Stomach (tissue), 9 donors: ENCODE measurements around the gene NUP62. TPM values are rescaled to one million over a fixed set of nuclear protein-coding genes. Genes with fewer than 3 reads are reported as not detected.

Experiments used
- DNase-seq, 2 donors: peaks; one replicate each; pipeline versions ENCODE4 v3.0.0 to v3.0.0-alpha.2; 2013 to 2019
- H3K27ac ChIP-seq, 5 donors: fragments of 200-600 bp in 4 of 5; sonication (generic) in 4 of 5; one replicate each; pipeline ENCODE4 v1.5.1; 2013 to 2019; ENCODE audit warnings: mild to moderate bottlenecking in 1 of 5, moderate library complexity in 1 of 5
- H3K27me3 ChIP-seq, 3 donors: fragments of 200-600 bp; sonication (generic); one replicate each; pipeline ENCODE4 v1.5.1; 2017 to 2019; ENCODE audit warnings: mixed run types in 1 of 3
- H3K36me3 ChIP-seq, 4 donors: fragments of 200-600 bp; sonication (generic); 1 replicate in 3 of 4; 2 replicates in 1 of 4; pipeline ENCODE4 v1.5.1; 2016 to 2019
- H3K4me1 ChIP-seq, 4 donors: fragments of 200-600 bp; sonication (generic); one replicate each; pipeline ENCODE4 v1.5.1; 2016 to 2019
- H3K4me3 ChIP-seq, 4 donors: fragments of 200-600 bp; sonication (generic) in 3 of 4; one replicate each; pipeline ENCODE4 v1.5.1; 2016 to 2019; ENCODE audit warnings: mild to moderate bottlenecking in 1 of 4
- H3K9me3 ChIP-seq, 4 donors: fragments of 200-600 bp; sonication (generic); one replicate each; pipeline ENCODE4 v1.5.1; 2016 to 2019
- EP300 ChIP-seq: sonication (generic); formaldehyde crosslinking; IDR thresholded peaks from one replicate; pipeline ENCODE4 v1.6.1; 2017; ENCODE audit warnings: antibody characterized with exemption
- POLR2A ChIP-seq, 4 donors: fragments of 450-650 bp; IDR thresholded peaks; one replicate each; pipeline ENCODE4 v1.6.1; 2016; ENCODE audit warnings: antibody characterized with exemption in 4 of 4, control low read depth in 2 of 4, mild to moderate bottlenecking in 1 of 4, moderate library complexity in 1 of 4
- POLR2AphosphoS5 ChIP-seq, 3 donors: sonication (generic); formaldehyde crosslinking; IDR thresholded peaks; one replicate each; pipeline ENCODE4 v1.6.1; 2016; ENCODE audit warnings: antibody characterized with exemption in 3 of 3
- WGBS, 5 donors: extraction: QIAGEN DNeasy Blood & Tissue Kit in 3 of 5; methylation state at CpG; one replicate each; pipeline versions ENCODE4 v1.1.5 to v1.1.7; 2013 to 2018; 5-methylcytosine and 5-hydroxymethylcytosine counted together
- intact Hi-C: fragments of 100-400 bp; cut with DNase I; formaldehyde crosslinking; loops from one replicate; pipeline ENCODE4 v1.15.1; 2023; ENCODE audit warnings: low total_unique reads
- polyA plus RNA-seq, 3 donors: library from polyadenylated mRNA; stranded (reverse); fragments of 200-250 nt; gene quantifications; one replicate each; pipeline ENCODE4 v1.2.3, GENCODE V29; 2013
- total RNA-seq, 5 donors: library from RNA; depleted of rRNA; stranded (reverse); fragments of >200 nt; gene quantifications; one replicate each; pipeline versions ENCODE4 v1.1.0 to v1.2.3, GENCODE V29; 2014 to 2016
- TF ChIP-seq, protein P1 (sequence below), 7 experiments: fragments of 450-650 bp in 4 of 7; fragments of 200-600 bp in 3 of 7; sonication (generic) in 3 of 7; IDR thresholded peaks; one replicate each; pipeline ENCODE4 v1.5.1; 2016 to 2019; ENCODE audit warnings: antibody characterized with exemption in 7 of 7, control low read depth in 2 of 7, mild to moderate bottlenecking in 1 of 7
- donor health status: healthy with polysubstance abuse.
- donor health status: Bipolar disorder and iron deficiency.
- donor health status: healthy.

NUP62 gene
- total and polyA plus RNA-seq, 8 donors: 5.3 to 58.0 (median 15.2) TPM

DNA sequence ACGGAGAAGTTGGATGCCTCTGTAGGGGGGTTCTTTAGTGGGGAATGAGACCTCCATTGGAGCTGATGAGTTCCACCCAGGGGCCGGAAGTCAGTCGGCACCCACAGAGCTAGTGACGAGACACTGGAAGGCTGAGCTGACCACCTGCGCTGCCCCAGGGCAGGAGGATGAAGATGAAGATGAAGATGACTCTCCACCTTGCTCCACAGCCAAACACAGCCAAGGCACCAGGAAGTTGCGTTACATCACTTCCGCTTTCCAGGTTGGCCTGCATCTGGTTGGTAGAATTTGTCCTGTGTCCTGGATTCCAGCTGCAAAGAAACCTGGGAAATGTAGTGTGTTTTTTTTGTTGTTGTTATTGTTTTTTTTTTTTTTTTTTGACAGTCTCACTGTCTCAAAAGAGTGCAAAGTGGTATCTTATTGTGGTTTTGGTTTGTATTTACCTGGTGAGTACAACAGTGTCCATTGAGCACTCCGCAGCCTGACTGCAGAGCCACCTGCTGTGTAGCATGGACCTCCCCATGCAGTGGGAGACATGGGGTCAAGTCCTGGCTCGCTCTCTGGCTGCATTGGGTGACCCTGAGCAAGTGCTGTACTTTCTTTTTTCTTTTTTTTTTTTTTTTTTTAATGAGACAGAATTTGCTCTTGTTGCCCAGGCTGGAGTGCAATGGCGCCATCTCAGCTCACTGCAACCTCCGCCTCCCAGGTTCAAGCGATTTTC lies 49.9 kb downstream of the NUP62 start:
- H3K36me3 ChIP-seq: peaks cover 46 to 60% (median 58%) of the 10 kb centered on the region in 4 donors
- peak overlapping the region in 2 of 5 donors; percentile 98 for H3K27ac ChIP-seq
- WGBS, 5 donors: 94 to 99% (median 96%) methylated on average over 12 of the region's 12 CpGs
- no peaks in the 10 kb centered on the region for H3K27me3 ChIP-seq
- peak overlapping the region in 1 of 4 donors; percentile 93 for H3K4me3 ChIP-seq
- H3K4me1 ChIP-seq: peaks cover 23 to 34% (median 31%) of the 10 kb centered on the region in 4 donors
- intact Hi-C loops: no loop called here
- H3K9me3 ChIP-seq: no peaks in the 10 kb centered on the region
- TF ChIP-seq EP300: no peak
- no peak for TF ChIP-seq POLR2AphosphoS5 (IDR thresholded peaks at IDR 0.05)
- TF ChIP-seq POLR2A (IDR thresholded peaks at IDR 0.05): no peak
- TF ChIP-seq, protein P1, sequence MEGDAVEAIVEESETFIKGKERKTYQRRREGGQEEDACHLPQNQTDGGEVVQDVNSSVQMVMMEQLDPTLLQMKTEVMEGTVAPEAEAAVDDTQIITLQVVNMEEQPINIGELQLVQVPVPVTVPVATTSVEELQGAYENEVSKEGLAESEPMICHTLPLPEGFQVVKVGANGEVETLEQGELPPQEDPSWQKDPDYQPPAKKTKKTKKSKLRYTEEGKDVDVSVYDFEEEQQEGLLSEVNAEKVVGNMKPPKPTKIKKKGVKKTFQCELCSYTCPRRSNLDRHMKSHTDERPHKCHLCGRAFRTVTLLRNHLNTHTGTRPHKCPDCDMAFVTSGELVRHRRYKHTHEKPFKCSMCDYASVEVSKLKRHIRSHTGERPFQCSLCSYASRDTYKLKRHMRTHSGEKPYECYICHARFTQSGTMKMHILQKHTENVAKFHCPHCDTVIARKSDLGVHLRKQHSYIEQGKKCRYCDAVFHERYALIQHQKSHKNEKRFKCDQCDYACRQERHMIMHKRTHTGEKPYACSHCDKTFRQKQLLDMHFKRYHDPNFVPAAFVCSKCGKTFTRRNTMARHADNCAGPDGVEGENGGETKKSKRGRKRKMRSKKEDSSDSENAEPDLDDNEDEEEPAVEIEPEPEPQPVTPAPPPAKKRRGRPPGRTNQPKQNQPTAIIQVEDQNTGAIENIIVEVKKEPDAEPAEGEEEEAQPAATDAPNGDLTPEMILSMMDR (IDR thresholded peaks at IDR 0.05): no peak
- peak in 1 of 2 donors; percentile 54 for DNase-seq

DNA sequence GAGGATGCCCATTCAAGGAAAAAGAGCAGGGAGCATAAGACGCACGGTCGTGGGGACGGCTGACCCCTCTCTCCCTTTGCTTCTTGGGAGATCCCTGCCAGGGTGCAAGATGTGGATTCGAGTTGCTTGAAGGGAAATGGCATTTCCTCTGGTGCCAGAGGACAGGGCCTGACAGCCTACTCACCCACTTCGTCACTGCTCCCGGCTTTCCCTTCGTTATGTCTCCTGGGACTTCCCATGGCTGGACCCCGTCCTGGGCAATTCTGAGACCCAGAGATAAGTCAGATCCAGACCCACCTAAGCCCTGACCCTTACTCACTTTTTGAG lies 50.6 kb downstream of the NUP62 start:
- H3K9me3 ChIP-seq: no peaks in the 10 kb centered on the region
- peak overlapping the region; percentile 73 to 100 (median 92) for H3K4me3 ChIP-seq
- peak overlapping the region in 4 of 5 donors; percentile 98 to 100 (median 98) for H3K27ac ChIP-seq
- H3K27me3 ChIP-seq: no peaks in the 10 kb centered on the region
- TF ChIP-seq EP300 (no peak), POLR2AphosphoS5 (IDR thresholded peaks at IDR 0.05) (no peak), POLR2A (IDR thresholded peaks at IDR 0.05) (no peak)
- TF ChIP-seq, protein P1 (IDR thresholded peaks at IDR 0.05): no peak
- intact Hi-C loops: no loop called here
- peak in 1 of 2 donors; percentile 28 for DNase-seq
- peaks cover 23 to 39% (median 35%) of the 10 kb centered on the region in 4 donors for H3K4me1 ChIP-seq
- 88 to 90% (median 89%) methylated on average over 9 of the region's 9 CpGs for WGBS, 5 donors
- H3K36me3 ChIP-seq: peaks cover 39 to 60% (median 54%) of the 10 kb centered on the region in 4 donors

DNA sequence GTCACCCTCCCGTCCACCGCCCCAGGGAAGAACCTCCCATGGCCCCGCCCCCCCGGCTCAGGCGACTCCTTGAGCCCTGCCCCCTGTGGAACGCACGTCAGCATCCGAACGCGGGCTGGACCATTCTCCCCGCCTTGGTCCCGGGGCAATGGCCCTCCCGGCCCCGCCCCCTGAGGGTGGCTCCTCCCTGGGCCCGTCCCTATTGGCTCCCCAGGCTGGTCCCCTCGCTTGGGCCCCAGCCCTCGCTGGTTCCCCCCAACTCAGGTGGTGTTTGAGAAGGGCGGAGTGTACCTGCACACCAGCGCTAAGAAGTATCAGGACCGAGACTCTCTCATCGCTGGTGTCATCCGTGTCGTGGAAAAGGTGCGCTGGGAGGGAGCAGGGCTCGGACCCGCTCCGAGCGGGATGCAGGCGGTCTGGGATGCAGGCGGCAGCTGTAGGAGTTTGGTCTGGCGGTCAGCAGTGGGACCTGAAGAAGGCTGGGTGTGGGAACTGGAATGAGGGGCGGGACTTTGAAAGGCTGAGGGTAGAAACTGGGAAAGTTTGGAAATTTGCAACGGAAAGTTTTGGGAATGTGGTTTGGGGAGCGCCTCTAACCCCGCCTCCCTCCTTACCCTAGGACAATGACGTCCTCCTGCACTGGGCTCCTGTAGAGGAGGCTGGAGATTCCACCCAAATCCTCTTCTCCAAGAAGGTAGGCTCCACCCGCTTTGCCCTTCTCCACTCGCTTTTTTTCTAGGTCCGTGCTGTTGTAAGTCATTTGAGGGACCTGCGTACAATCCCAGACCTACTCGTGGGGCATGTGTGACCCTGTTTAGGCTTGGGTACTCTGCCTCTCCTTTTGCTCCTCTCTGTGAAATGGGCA lies 51.2 kb downstream of the NUP62 start:
- Histone ChIP-seq H3K27ac (peak overlapping the region; percentile 98 to 100 (median 98)), H3K27me3 (no peaks in the 10 kb centered on the region), H3K4me3 (peak overlapping the region; percentile 73 to 100 (median 92)), H3K4me1 (peaks cover 23 to 39% (median 35%) of the 10 kb centered on the region in 4 donors), H3K9me3 (no peaks in the 10 kb centered on the region), H3K36me3 (peaks cover 33 to 56% (median 50%) of the 10 kb centered on the region in 4 donors)
- intact Hi-C loops: no loop called here
- DNase-seq: peak; percentile 99
- TF ChIP-seq, protein P1 (IDR thresholded peaks at IDR 0.05): no peak
- TF ChIP-seq EP300 (no peak), POLR2AphosphoS5 (IDR thresholded peaks at IDR 0.05) (peak in 1 of 3 donors; percentile 51)
- 7 to 10% (median 8%) methylated on average over 29 to 41 of the region's 41 CpGs for WGBS, 5 donors
